HL-60/S4 treated with phorbol 12-myristate 13-acetate at 8.2 ng/mL for 4 days and 3 days (cell line): Measurements from ENCODE around the gene CLECL1.
"Not testable (repeated sequence)": the region's sequence is repeated elsewhere in the genome, so short reads cannot be mapped to it uniquely, and the experiment has no call there.

ENCODE experiments used
- in situ Hi-C: fragments of 300-500 bp; cut with MboI; formaldehyde crosslinking; loops from 2 replicates; pipeline ENCODE4 v1.15.0; 2022; ENCODE audit warnings: low sequenced_read_pairs

Gene CLECL1

DNA sequence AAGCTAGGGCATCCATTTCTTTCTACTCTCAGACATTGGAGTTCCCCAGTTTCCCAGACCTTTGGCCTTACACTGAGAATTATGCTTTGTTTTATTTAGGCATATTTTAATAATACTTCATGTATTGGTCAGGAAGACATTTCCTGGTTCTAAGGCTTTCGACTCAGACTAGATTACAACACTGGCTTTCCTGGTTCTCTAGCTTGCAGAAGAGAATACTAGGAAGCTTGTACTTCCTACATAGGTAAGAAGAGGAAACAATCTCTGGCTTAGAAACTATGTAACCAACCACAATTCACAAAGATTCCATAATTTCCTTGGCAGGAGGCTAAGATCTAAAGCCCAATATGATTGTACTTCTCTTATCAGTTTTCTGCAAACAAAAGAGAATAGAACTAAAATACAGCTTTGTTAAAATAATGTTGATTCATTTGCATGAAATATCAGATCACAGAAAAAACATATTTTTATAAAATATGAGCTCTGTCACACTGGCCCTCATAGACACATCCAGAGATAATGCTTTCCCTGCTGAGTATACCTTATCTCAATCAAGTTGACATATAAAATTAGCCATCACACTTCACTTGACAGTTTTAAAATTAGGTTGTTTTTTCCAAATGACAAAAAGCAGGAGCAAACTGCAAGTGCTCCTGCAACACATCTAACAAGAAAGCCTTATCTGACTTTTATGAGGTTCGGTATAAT, 32.8 kb downstream of the CLECL1 start:
- in situ Hi-C loops: loop anchor here (25.0 kb wide), 1 partner anchor 363 kb away; no protein-coding TSS in a partner anchor

DNA sequence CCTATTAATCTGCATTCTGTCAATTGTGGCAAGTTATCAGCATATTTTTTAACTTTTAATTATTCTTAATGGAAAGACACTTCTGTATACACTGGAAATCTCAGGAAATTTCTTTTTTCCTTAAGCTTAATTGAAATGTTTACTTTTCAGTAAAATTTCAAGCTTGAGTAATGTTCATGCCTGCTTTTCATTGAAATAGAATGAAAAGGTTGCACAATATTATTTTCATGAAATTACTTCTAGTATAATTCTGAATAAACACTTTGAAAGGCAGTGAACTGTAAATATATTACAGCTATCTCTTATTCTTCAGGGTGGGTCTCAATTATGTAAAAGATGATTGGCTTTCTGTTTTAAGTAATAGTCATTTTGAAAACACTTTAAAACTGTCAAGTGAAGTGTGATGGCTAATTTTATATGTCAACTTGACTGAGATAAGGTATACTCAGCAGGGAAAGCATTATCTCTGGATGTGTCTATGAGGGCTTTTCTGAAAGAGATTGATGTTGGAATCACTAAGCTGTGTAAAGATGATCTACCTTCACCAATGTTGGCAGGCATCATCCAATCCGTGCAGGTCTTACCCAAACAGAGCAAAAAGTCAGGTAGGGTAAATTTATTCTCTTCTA, 33.5 kb downstream of the CLECL1 start:
- in situ Hi-C loops: no loop called here

DNA sequence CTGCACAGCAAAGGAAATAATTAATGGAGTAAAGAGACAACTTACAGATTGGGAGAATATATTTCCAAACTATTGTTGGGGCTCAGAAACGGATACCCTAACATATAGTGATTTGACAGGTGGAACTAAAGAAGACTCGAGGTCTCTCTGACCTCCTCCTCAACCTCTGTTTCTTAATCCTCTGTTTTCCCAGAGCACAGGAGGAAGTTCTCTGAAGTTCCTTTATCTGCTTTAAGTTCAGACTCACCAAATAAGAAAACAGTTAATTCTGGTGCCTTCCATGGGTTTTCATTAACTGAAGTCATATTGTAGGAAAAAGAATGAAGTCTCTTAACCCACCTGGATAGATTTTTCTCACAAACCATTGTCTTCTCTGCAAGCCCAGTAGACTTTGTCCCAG, 34.2 kb downstream of the CLECL1 start:
- in situ Hi-C loops: no loop called here

DNA sequence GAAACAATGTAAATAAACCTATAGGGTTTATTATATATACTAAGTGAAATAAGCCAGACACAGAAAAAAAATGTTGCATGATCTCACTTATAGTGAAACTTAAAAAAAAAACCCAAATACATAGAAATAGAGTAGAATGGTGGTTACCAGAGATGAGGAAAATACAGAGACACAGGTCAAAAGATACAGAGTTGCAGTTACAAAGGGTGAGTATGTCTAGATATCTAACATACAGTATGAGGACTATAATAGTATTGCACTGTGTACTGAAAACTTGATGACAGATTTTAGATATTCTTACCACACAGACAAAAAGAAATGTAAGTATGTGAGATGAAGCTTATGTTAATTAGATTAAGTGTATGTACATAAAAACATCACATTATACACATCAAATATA, 35.3 kb downstream of the CLECL1 start:
- in situ Hi-C loops: no loop called here

DNA sequence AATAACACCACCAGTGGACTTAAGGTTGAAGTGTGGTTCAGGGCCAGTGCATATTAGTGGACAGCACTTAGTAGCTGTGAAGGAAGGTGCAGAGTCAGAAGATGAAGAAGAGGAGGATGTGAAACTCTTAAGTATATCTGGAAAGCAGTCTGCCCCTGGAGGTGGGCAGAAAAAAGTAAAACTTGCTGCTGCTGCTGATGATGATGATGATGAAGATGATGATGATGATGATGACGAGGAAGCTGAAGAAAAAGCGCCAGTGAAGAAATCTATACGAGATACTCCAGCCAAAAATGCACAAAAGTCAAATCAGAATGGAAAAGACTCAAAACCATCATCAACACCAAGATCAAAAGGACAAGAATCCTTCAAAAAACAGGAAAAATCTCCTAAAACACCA, 37.2 kb downstream of the CLECL1 start:
- in situ Hi-C loops: not testable (repeated sequence)

DNA sequence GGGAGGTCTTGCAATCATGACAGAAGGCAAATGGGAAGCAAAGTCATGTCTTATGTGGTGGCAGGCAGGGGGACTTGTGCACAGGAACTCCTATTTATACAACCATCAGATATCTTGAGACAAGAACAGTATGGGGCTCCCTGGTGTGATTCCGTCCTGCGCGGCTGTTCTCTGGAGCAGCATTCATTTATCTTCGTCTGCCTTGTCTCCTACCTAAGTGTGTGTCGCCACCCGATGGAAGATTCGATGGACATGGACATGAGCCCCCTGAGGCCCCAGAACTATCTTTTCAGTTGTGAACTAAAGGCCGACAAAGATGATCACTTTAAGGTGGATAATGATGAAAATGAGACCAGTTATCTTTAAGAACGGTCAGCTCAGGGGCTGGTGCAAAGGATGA, 37.7 kb downstream of the CLECL1 start:
- in situ Hi-C loops: not testable (repeated sequence)

DNA sequence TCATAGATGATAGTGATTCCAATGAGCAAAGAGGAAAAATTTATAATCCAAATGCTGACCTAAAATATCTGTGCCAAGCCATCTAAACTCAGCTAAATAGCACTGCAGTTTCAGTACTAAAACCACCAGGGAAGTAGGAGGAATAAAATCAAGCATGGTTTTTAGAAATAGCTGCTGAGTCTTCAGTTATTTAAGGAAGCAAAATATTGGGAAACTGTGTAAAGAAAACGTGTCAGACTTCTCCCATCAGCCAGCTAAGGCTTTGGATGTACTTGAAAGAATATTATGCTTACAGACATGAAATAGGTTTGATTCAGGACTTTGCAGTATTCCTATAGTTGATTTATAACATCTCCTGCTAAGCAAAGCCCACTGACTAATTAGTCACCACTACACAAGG, 38.7 kb downstream of the CLECL1 start:
- in situ Hi-C loops: no loop called here

DNA sequence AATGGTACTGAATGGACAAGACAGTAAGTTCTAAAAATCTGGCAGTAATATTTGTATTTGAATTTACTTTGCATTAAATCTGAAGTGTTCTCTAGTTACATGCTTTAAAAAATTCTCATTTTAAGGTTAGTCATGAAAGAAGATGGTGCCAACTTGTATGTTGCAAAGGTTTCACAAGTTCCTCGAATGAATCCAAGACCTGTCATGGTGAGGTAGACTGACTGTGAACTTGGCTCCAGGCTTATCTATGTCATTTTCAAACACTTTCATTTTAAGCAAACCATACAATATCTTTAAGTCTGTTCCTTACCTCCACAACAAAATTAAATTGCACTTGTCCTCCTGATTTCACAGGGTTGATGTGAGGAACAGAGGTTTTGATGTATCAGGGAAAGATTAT, 40.0 kb downstream of the CLECL1 start:
- in situ Hi-C loops: no loop called here

DNA sequence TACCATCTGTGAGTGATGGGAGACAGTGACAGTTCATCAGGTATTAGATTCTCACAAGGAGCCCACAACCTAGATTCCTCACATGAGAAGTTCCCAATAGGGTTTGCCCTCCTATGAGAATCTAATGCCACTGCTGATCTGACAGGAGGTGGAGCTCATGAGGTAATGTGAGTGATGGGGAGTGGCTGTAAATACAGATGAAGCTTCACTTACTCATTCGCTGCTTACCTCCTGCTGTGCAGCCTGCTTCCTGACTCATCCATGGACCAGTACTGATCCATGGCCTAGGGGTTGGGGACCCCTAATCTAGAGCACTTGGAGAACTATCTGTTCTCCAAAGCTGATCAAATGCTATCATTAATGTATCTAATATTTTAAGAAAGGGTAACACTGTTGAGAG, 45.7 kb downstream of the CLECL1 start:
- in situ Hi-C loops: no loop called here

DNA sequence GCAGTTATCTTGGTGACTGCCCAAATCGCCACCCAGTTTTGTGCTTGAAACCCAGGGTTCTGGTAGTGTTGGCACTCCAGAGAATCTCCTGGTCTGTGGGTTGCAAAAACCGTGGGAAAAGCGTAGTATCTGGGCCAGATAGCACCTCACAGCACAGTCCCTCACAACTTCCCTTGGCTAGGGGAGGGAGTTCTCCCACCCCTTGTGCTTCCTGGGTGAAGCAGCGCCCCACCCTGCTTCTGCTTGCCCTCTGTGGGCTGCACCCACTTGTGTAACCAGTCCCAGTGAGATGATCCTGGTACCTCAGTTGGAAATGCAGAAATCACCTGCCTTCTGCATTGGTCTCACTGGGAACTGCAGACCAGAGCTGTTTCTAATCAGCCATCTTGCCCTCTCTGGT, 47.0 kb downstream of the CLECL1 start:
- in situ Hi-C loops: no loop called here

DNA sequence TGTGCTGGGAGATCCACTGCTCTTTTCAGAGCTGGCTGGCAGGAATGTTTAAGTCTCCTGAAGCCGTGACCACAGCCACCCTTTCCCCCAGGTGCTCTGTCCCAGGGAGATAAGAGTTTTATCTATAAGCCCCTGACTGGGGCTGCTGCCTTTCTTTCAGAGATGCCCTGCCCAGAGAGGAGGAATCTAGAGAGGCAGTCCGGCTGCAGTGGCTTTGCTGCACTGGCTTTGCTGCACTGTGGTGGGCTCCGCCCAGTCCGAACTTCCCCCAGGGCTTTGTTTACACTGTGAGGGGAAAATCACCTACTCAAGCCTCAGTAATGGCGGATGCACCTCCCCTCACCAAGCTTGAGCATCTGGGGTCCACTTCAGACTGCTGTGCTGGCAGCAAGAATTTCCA, 47.5 kb downstream of the CLECL1 start:
- in situ Hi-C loops: not testable (repeated sequence)

DNA sequence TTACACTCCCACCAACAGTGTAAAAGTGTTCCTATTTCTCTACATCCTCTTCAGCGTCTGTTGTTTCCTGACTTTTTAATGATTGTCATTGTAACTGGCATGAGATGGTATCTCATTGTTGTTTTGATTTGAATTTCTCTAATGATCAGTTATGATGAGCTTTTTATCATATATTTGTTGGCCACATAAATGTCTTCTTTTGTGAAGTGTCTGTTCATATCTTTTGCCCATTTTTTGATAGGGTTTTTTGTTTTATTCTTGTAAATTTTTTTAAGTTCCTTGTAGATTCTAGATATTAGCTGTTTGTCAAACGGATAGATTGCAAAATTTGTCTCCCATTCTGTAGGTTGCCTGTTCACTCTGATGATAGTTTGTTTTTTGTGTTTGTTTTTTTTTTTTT, 49.9 kb downstream of the CLECL1 start:
- in situ Hi-C loops: not testable (repeated sequence)

DNA sequence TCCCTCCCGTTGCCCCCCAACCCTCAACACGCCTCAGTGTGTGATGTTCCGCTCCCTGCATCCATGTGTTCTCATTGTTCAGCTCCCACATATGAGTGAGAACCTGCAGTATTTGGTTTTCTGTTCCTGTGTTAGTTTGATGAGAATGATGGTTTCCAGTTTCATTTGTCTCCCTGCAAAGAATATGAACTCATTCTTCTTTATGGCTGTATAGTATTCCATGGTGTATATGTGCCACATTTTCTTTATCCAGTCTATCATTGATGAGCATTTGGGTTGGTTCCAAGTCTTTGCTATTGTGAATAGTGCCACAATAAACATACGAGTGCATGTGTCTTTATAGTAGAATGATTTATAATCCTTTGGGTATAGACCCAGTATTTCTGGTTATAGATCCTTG, 50.4 kb downstream of the CLECL1 start:
- in situ Hi-C loops: not testable (repeated sequence)

DNA sequence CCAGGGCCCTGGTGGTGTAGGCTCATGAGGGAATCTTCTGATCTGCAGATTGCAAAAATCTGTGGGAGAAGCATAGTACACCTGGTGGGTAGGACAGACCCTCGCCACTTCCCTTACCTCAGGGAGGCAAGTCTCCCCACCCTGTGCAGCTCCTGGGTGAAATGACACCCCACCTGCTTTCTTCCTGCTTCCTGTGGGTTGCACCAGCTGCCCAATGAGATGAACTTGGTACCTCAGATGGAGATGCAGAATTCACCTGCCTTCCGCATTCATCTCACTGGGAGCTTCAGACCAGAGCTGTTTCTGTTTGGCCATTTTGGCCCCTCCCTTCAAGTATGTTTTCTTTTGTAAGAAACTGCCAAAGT, 58.7 kb downstream of the CLECL1 start:
- in situ Hi-C loops: no loop called here

DNA sequence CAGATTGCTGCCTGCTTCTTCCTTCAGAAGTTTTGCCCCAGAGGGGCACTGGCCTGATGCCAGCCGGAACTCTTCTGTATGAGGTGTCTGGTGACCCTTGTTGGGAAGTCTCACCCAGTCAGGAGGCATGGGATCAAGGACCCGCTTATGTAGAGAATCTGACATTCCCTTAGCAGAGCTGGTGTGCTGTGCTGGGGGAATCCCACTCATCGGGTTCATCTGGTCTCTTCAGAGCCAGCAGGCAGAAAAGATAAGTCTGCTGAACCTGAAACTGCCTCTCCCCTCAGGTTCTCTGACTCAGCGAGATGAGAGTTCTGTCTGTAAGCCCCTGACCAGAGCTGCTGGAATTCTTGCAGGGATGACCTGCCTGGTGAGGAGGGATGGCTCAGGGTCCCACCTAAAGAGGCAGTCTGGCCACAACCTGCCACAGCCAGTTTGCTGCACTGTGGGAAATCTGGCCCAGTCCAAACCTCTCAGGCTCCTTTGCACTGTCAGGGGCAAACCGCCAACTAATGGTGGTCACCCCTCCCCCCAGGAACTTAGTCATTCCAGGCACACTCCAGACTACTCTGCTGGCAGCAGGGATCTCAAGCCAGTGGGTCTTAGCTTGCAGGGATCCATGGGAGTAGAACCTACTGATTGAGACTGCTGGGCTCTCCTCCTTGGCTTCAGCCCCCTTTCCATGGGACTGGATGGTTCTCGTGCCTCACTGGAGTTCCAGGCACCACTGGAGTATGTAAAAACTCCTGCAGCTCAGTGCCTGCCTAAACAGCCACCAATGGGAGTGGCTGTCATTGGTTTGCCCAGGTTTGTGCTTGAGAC, 59.3 kb downstream of the CLECL1 start:
- in situ Hi-C loops: no loop called here
